ENCODE data around the gene ADCY1. TPM values are rescaled to one million over a fixed set of nuclear protein-coding genes. Genes with fewer than 3 reads are reported as not detected.

The ADCY1 gene
- total and polyA plus RNA-seq, 2 donors (not counting 3 experiments of a cell fraction or from before 2014, with no cell fraction given): 0.52 to 1.6 TPM

GRCh38 chr7:45646207-45646821 is 72.1 kb downstream of the ADCY1 start:
- Histone ChIP-seq H3K4me3 (replicated peaks in 1 of 3; ENCODE audit: insufficient read depth in 1 of 3, low read depth in 1 of 3, low read length in 3 of 3) (no peak overlapping the region), H3K79me2 (ENCODE audit: control insufficient read depth, insufficient read depth, low read length) (no peaks in the 10 kb centered on the region), H3K4me1 (ENCODE audit: control insufficient read depth, extremely low read depth, insufficient read depth, low read length) (no peaks in the 10 kb centered on the region), H4K20me1 (replicated peaks; ENCODE audit: control insufficient read depth, extremely low read depth, insufficient read depth, low read length) (no peaks in the 10 kb centered on the region), H3K4me2 (ENCODE audit: insufficient read depth, low read length) (no peak overlapping the region), H3K9me1 (replicated peaks; ENCODE audit: control insufficient read depth, extremely low read depth, insufficient read depth, low read length) (no peaks in the 10 kb centered on the region), H3K27ac (ENCODE audit: insufficient read depth, low read depth, low read length) (no peak overlapping the region), H3K36me3 (ENCODE audit: control insufficient read depth in 2 of 2, extremely low read depth in 1 of 2, insufficient read depth in 2 of 2, low read length in 2 of 2) (no peaks in the 10 kb centered on the region), H3K9me3 (replicated peaks; ENCODE audit: control insufficient read depth, insufficient read depth, low read length) (no peaks in the 10 kb centered on the region), H2AFZ (ENCODE audit: low read depth, low read length) (no peak overlapping the region), H3K27me3 (ENCODE audit: control insufficient read depth in 2 of 2, insufficient read depth in 2 of 2, low read length in 2 of 2) (no peaks in the 10 kb centered on the region), H3K9ac (replicated peaks; ENCODE audit: extremely low read depth, insufficient read depth, low read length) (no peak overlapping the region)
- intact Hi-C loops (cut with micrococcal nuclease) (no loop called here), dilution Hi-C loops (cut with MboI; ENCODE audit: extremely low pct_ligation_motif_present, low sequenced_read_pairs) (no loop called here)
- TF ChIP-seq, protein P1, sequence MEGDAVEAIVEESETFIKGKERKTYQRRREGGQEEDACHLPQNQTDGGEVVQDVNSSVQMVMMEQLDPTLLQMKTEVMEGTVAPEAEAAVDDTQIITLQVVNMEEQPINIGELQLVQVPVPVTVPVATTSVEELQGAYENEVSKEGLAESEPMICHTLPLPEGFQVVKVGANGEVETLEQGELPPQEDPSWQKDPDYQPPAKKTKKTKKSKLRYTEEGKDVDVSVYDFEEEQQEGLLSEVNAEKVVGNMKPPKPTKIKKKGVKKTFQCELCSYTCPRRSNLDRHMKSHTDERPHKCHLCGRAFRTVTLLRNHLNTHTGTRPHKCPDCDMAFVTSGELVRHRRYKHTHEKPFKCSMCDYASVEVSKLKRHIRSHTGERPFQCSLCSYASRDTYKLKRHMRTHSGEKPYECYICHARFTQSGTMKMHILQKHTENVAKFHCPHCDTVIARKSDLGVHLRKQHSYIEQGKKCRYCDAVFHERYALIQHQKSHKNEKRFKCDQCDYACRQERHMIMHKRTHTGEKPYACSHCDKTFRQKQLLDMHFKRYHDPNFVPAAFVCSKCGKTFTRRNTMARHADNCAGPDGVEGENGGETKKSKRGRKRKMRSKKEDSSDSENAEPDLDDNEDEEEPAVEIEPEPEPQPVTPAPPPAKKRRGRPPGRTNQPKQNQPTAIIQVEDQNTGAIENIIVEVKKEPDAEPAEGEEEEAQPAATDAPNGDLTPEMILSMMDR (IDR thresholded peaks at IDR 0.05; ENCODE audit: extremely low read depth in 1 of 2, insufficient read depth in 1 of 2, low read depth in 1 of 2, low read length in 2 of 2): no peak
- TF ChIP-seq FOS (IDR thresholded peaks at IDR 0.05; ENCODE audit: borderline replicate concordance, insufficient read depth, low read length) (no peak), EZH2 (IDR thresholded peaks at IDR 0.05; ENCODE audit: borderline replicate concordance, low read depth, low read length, severe bottlenecking) (no peak), GATA2 (IDR thresholded peaks at IDR 0.05; ENCODE audit: insufficient read depth, insufficient read length, low read depth, low read length) (no peak), MYC (IDR thresholded peaks at IDR 0.05; ENCODE audit: low read depth, low read length) (no peak), JUN (IDR thresholded peaks at IDR 0.05; ENCODE audit: borderline replicate concordance, insufficient read depth, insufficient read length, low read depth) (no peak), POLR2AphosphoS5 (IDR thresholded peaks at IDR 0.05; ENCODE audit: insufficient read depth, low read depth, low read length) (no peak), POLR2A (IDR thresholded peaks at IDR 0.05; ENCODE audit: low read depth, low read length) (no peak)
- TF ChIP-seq, protein P2, sequence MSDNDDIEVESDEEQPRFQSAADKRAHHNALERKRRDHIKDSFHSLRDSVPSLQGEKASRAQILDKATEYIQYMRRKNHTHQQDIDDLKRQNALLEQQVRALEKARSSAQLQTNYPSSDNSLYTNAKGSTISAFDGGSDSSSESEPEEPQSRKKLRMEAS (IDR thresholded peaks at IDR 0.05; ENCODE audit: insufficient read depth, insufficient read length): no peak
- DNase-seq (ENCODE audit: low read depth, low spot score) (no peak), FAIRE-seq (no peak)
- ChIA-PET CTCF (interaction anchor here (1.0 kb wide), 1 partner anchor 17 kb away, joined by 3 read pairs; no protein-coding TSS in a partner anchor), POLR2A (no interaction called here)
- BruUV-seq (replicated peaks): no TSS peak

Data from endothelial cell of umbilical vein (primary cell).